H1 (cell line): ENCODE results near the gene SERPINB6. TPM values are rescaled to one million over a fixed set of nuclear protein-coding genes. Genes with fewer than 3 reads are reported as not detected.

ENCODE experiments used
- CTCF ChIA-PET: fragments of 300-600 bp; sonication (Branson Sonifier 250); formaldehyde crosslinking; loops from one replicate; lab custom pipeline; 2021; ENCODE audit not compliant: partially characterized antibody; lab: Charles Lee
- POLR2A ChIA-PET: fragments of 300-600 bp; sonication (Branson Sonifier 250); formaldehyde crosslinking; loops from one replicate; lab custom pipeline; 2021; ENCODE audit warnings: inconsistent platforms; ENCODE audit not compliant: partially characterized antibody; lab: Charles Lee
- DNase-seq, 2 experiments: peaks; one replicate each; pipeline versions ENCODE4 v3.0.0 to v3.0.0-alpha.2; 2010 to 2022; ENCODE audit warnings: low spot score in 2 of 2, low read depth in 1 of 2, mixed read lengths in 1 of 2
- FAIRE-seq: peaks from 2 replicates; lab custom pipeline; 2011; peaks lifted over from hg19 to GRCh38; lab: Jason Lieb, UNC
- H2AFZ ChIP-seq: 2 replicates; pipeline ENCODE4 v1.8.1; 2012; ENCODE audit warnings: low read length, inconsistent platforms
- H2AK5ac ChIP-seq: 2 replicates; pipeline ENCODE4 v1.6.1; 2013; ENCODE audit warnings: low read depth, low read length
- H2BK120ac ChIP-seq: replicated peaks from 2 replicates; pipeline ENCODE3; 2013; ENCODE audit warnings: low read depth, low read length, inconsistent platforms
- H2BK12ac ChIP-seq: 2 replicates; pipeline ENCODE4 v1.6.1; 2013; ENCODE audit warnings: low read depth, low read length
- H2BK15ac ChIP-seq: 2 replicates; pipeline ENCODE4 v1.6.1; 2013; ENCODE audit warnings: low read length
- H2BK20ac ChIP-seq: 2 replicates; pipeline ENCODE4 v1.6.1; 2013; ENCODE audit warnings: low read length
- H2BK5ac ChIP-seq: 2 replicates; pipeline ENCODE4 v1.6.1; 2013; ENCODE audit warnings: low read depth, low read length
- H3K14ac ChIP-seq: 2 replicates; pipeline ENCODE4 v1.6.1; 2013; ENCODE audit warnings: inconsistent platforms; ENCODE audit not compliant: insufficient read length
- H3K18ac ChIP-seq: 2 replicates; pipeline ENCODE4 v1.6.1; 2013; ENCODE audit warnings: low read length; ENCODE audit errors: extremely low read depth
- H3K23ac ChIP-seq: 2 replicates; pipeline ENCODE4 v1.6.1; 2013; ENCODE audit warnings: inconsistent platforms; ENCODE audit not compliant: insufficient read length
- H3K23me2 ChIP-seq: 2 replicates; pipeline ENCODE4 v1.6.1; 2013; ENCODE audit warnings: low read depth, low read length
- H3K27ac ChIP-seq: 2 replicates; pipeline ENCODE4 v1.6.1; 2011; ENCODE audit warnings: low read depth, low read length, inconsistent platforms
- H3K27me3 ChIP-seq, 4 experiments: replicated peaks in 1 of 4; 1 replicate in 1 of 4; 2 replicates in 3 of 4; pipeline versions ENCODE4 v1.6.1 to v1.8.1; 2011 to 2013; ENCODE audit warnings: low read length in 3 of 4, mild to moderate bottlenecking in 3 of 4, inconsistent platforms in 2 of 4, mixed read lengths in 2 of 4, moderate library complexity in 1 of 4; ENCODE audit not compliant: control insufficient read depth in 3 of 4, insufficient read depth in 3 of 4; ENCODE audit errors: extremely low read depth in 1 of 4
- H3K36me3 ChIP-seq, 4 experiments: 2 replicates each; pipeline versions ENCODE4 v1.6.1 to v1.8.1; 2011 to 2013; ENCODE audit warnings: mild to moderate bottlenecking in 4 of 4, low read length in 3 of 4, moderate library complexity in 2 of 4, control low read depth in 1 of 4, inconsistent platforms in 1 of 4; ENCODE audit not compliant: insufficient read depth in 4 of 4, control insufficient read depth in 2 of 4
- H3K4ac ChIP-seq: replicated peaks from 2 replicates; pipeline ENCODE3; 2013; ENCODE audit warnings: low read length, low read depth, mixed read lengths, inconsistent platforms; ENCODE audit not compliant: insufficient read length
- H3K4me1 ChIP-seq, 4 experiments: replicated peaks in 1 of 4; 1 replicate in 1 of 4; 2 replicates in 3 of 4; pipeline versions ENCODE4 v1.6.1 to v1.8.1; 2011 to 2013; ENCODE audit warnings: low read length in 3 of 4, inconsistent platforms in 2 of 4, mixed read lengths in 1 of 4; ENCODE audit not compliant: insufficient read depth in 4 of 4, control insufficient read depth in 3 of 4
- H3K4me2 ChIP-seq, 2 experiments: 2 replicates each; pipeline versions ENCODE4 v1.6.1 to v1.8.1; 2011 to 2013; ENCODE audit warnings: low read depth in 2 of 2, low read length in 2 of 2, control low read depth in 1 of 2, inconsistent platforms in 1 of 2, mild to moderate bottlenecking in 1 of 2; ENCODE audit not compliant: insufficient read depth in 1 of 2
- H3K4me3 ChIP-seq, 4 experiments: fragments of 200-600, 300-600 bp in 1 of 4; sonication (generic), shearing (Covaris generic), sonication (Bioruptor Twin) in 1 of 4; 2 replicates each; pipeline versions ENCODE4 v1.5.1 to v1.8.1; 2011 to 2016; ENCODE audit warnings: low read length in 4 of 4, low read depth in 3 of 4, control low read depth in 2 of 4, inconsistent platforms in 2 of 4, mild to moderate bottlenecking in 2 of 4, mixed read lengths in 1 of 4, moderate library complexity in 1 of 4; ENCODE audit not compliant: insufficient read depth in 2 of 4; ENCODE audit errors: extremely low read depth in 1 of 4
- H3K56ac ChIP-seq: replicated peaks from 2 replicates; pipeline ENCODE3; 2013; ENCODE audit warnings: low read depth, mild to moderate bottlenecking, mixed read lengths, low read length, inconsistent platforms; ENCODE audit not compliant: insufficient read length
- H3K79me1 ChIP-seq: 2 replicates; pipeline ENCODE4 v1.6.1; 2013; ENCODE audit warnings: low read depth, low read length, control low read depth
- H3K79me2 ChIP-seq, 2 experiments: 2 replicates each; pipeline versions ENCODE4 v1.6.1 to v1.8.1; 2012 to 2013; ENCODE audit warnings: low read length in 2 of 2, mild to moderate bottlenecking in 2 of 2, inconsistent platforms in 1 of 2; ENCODE audit not compliant: insufficient read depth in 2 of 2, control insufficient read depth in 1 of 2
- H3K9ac ChIP-seq, 4 experiments: replicated peaks in 1 of 4; 1 replicate in 1 of 4; 2 replicates in 3 of 4; pipeline versions ENCODE4 v1.6.1 to v1.8.1; 2011 to 2013; ENCODE audit warnings: low read depth in 3 of 4, low read length in 3 of 4, control low read depth in 2 of 4, mild to moderate bottlenecking in 2 of 4, moderate library complexity in 2 of 4, inconsistent platforms in 1 of 4; ENCODE audit errors: extremely low read depth in 1 of 4
- H3K9me3 ChIP-seq, 2 experiments: 2 replicates each; pipeline versions ENCODE4 v1.6.1 to v1.8.1; 2012 to 2013; ENCODE audit warnings: mild to moderate bottlenecking in 2 of 2, moderate library complexity in 2 of 2, control low read depth in 1 of 2, inconsistent platforms in 1 of 2, low read depth in 1 of 2, low read length in 1 of 2, mixed read lengths in 1 of 2; ENCODE audit not compliant: insufficient read depth in 2 of 2
- H4K20me1 ChIP-seq, 2 experiments: replicated peaks in 1 of 2; 2 replicates each; pipeline versions ENCODE3 to v1.8.1; 2011 to 2013; ENCODE audit warnings: inconsistent platforms in 2 of 2, low read length in 2 of 2, mild to moderate bottlenecking in 1 of 2; ENCODE audit not compliant: insufficient read depth in 2 of 2, control insufficient read depth in 1 of 2
- H4K5ac ChIP-seq: 2 replicates; pipeline ENCODE4 v1.6.1; 2013; ENCODE audit warnings: low read length, low read depth, mixed read lengths, inconsistent platforms; ENCODE audit not compliant: insufficient read length
- H4K8ac ChIP-seq: 2 replicates; pipeline ENCODE4 v1.8.0; 2013; ENCODE audit warnings: mild to moderate bottlenecking, moderate library complexity, low read length, inconsistent platforms; ENCODE audit not compliant: insufficient read depth; ENCODE audit errors: extremely low read depth
- H4K91ac ChIP-seq: replicated peaks from 2 replicates; pipeline ENCODE3; 2013; ENCODE audit warnings: low read length, mixed read lengths, inconsistent platforms; ENCODE audit not compliant: insufficient read length
- BACH1 ChIP-seq: IDR thresholded peaks from 2 replicates; pipeline ENCODE4 v1.6.1; 2012; ENCODE audit warnings: low read length, improper control_type of control experiment
- CREB1 ChIP-seq: IDR thresholded peaks from 2 replicates; pipeline ENCODE4 v1.6.1; 2012; ENCODE audit warnings: inconsistent platforms
- EGR1 ChIP-seq: IDR thresholded peaks from 2 replicates; pipeline ENCODE4 v1.6.1; 2011; ENCODE audit warnings: low read depth, low read length, borderline replicate concordance
- GABPA ChIP-seq: IDR thresholded peaks from 2 replicates; pipeline ENCODE4 v1.6.1; 2011; ENCODE audit warnings: mild to moderate bottlenecking, low read length, moderate library complexity, borderline replicate concordance; ENCODE audit not compliant: insufficient read depth
- HDAC2 ChIP-seq, 2 experiments: fragments of 300-600 bp in 1 of 2; sonication (generic) in 1 of 2; IDR thresholded peaks; 2 replicates each; pipeline ENCODE4 v1.6.1; 2011 to 2012; ENCODE audit warnings: low read depth in 2 of 2, low read length in 2 of 2, mild to moderate bottlenecking in 2 of 2, moderate library complexity in 2 of 2, borderline replicate concordance in 1 of 2, inconsistent platforms in 1 of 2
- JUN ChIP-seq: IDR thresholded peaks from 2 replicates; pipeline ENCODE4 v1.6.1; 2011; ENCODE audit warnings: low read depth, mild to moderate bottlenecking, improper control_type of control experiment, low read length
- KDM5A ChIP-seq: fragments of 200-600 bp; IDR thresholded peaks from 2 replicates; pipeline ENCODE4 v1.7.1; 2012; ENCODE audit warnings: mild to moderate bottlenecking, low read length, inconsistent platforms, mixed read lengths
- NRF1 ChIP-seq: IDR thresholded peaks from 2 replicates; pipeline ENCODE4 v1.6.1; 2011; ENCODE audit warnings: mild to moderate bottlenecking, low read depth, low read length, improper control_type of control experiment
- PHF8 ChIP-seq: fragments of 200-600 bp; sonication (generic); conservative IDR thresholded peaks from 2 replicates; pipeline ENCODE4 v1.7.1; 2012; ENCODE audit warnings: low read depth, mild to moderate bottlenecking, inconsistent platforms, low read length, moderate library complexity
- POLR2A ChIP-seq, 2 experiments: IDR thresholded peaks; 1 replicate in 1 of 2; 2 replicates in 1 of 2; pipeline ENCODE4 v1.6.1; 2011; ENCODE audit warnings: low read depth in 2 of 2, low read length in 2 of 2, mild to moderate bottlenecking in 2 of 2; ENCODE audit errors: control extremely low read depth in 1 of 2
- RAD21 ChIP-seq, 2 experiments: IDR thresholded peaks in 1 of 2; conservative IDR thresholded peaks in 1 of 2; 2 replicates each; pipeline ENCODE4 v1.6.1; 2011; ENCODE audit warnings: low read depth in 2 of 2, low read length in 2 of 2, improper control_type of control experiment in 1 of 2, inconsistent platforms in 1 of 2, mild to moderate bottlenecking in 1 of 2, moderate library complexity in 1 of 2
- RBBP5 ChIP-seq: IDR thresholded peaks from 2 replicates; pipeline ENCODE4 v1.7.1; 2012; ENCODE audit warnings: low read depth, mild to moderate bottlenecking, inconsistent platforms, low read length, moderate library complexity, borderline replicate concordance
- SIN3A ChIP-seq, 2 experiments: IDR thresholded peaks in 1 of 2; conservative IDR thresholded peaks in 1 of 2; 2 replicates each; pipeline ENCODE4 v1.6.1; 2011 to 2012; ENCODE audit warnings: low read length in 2 of 2, improper control_type of control experiment in 1 of 2, low read depth in 1 of 2, mild to moderate bottlenecking in 1 of 2
- SP1 ChIP-seq: IDR thresholded peaks from 2 replicates; pipeline ENCODE4 v1.6.1; 2011; ENCODE audit warnings: low read depth, low read length
- WGBS, 2 experiments: shearing (Covaris generic) in 1 of 2; methylation state at CpG; one replicate each; pipeline versions ENCODE4 v1.1.6 to v1.1.7; 2013 to 2015; ENCODE audit warnings: low lambda C conversion rate in 2 of 2, mixed read lengths in 2 of 2, inconsistent platforms in 1 of 2, low coverage in 1 of 2, missing lambda C conversion rate in 1 of 2; ENCODE audit not compliant: insufficient replicate concordance in 2 of 2, insufficient coverage in 1 of 2, insufficient read length in 1 of 2; ENCODE audit errors: extremely low coverage in 1 of 2, missing lambda C conversion rate in 1 of 2; 5-methylcytosine and 5-hydroxymethylcytosine counted together
- polyA plus RNA-seq, 7 experiments: library from polyadenylated mRNA; depleted of rRNA in 3 of 7; stranded (reverse) in 5 of 7; unstranded in 2 of 7; fragments of >200 nt in 5 of 7; fragments of 200-250 nt in 2 of 7; gene quantifications; 1 replicate in 5 of 7; 2 replicates in 1 of 7; 4 replicates in 1 of 7; pipeline versions ENCODE4 v1.2.1 to v1.2.3, GENCODE V29; 2011 to 2013; ENCODE audit warnings: missing spikeins in 2 of 7, mixed read lengths in 2 of 7
- total RNA-seq: library from RNA; stranded (reverse); fragmentation: NEBNext Ultra II Directional; extraction: Animal tissue kit (Norgen Biotek cat#: 25700); gene quantifications from 2 replicates; pipeline ENCODE4 v1.2.1, GENCODE V29; 2021

Gene SERPINB6
- total and polyA plus RNA-seq, 2 of the 8 experiments (the other 6 are each of a cell fraction or from before 2014, with no cell fraction given): 27.2 to 29.4 TPM

DNA sequence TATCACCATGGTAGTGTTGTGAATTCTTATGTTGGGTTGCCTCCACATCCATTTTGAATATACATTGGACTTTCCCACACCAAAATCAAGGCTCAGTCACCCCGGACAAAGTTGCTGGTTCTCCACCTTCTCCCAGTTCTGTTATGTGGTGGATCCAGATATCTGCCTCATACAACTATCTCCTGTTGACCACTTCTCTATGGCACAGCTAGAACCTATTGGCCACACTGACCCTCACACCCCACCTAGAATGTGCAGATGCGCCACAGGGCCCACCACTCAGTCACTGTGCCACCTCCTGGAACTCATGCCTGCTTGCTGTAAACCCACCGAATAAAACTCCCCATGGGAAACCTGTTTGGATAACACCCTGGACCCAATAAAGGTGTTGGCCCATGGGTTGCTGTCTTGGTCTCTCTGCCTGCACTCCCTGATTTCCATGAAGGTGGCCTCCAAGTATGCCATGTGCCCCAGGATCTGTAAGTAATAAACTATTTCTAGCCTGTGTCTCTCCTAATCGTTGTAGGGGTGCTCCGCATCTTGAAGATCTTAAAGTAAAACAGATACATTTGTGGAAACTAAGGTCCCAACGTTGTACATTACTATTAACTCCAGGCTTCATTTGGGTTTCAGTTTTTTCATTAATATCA lies 21.1 kb upstream of the SERPINB6 start:
- no peak overlapping the region for H4K8ac ChIP-seq
- TF ChIP-seq EGR1 (no peak), CREB1 (no peak), PHF8 (no peak), RAD21 (IDR thresholded peaks at IDR 0.05 in 1 of 2, conservative IDR thresholded peaks at IDR 0.05 in 1 of 2; ENCODE audit: low read depth in 2 of 2, low read length in 2 of 2) (no peak), SP1 (no peak), POLR2A (IDR thresholded peaks at IDR 0.05; ENCODE audit: control extremely low read depth in 1 of 2, low read depth in 2 of 2, low read length in 2 of 2) (no peak), JUN (no peak), HDAC2 (IDR thresholded peaks at IDR 0.05; ENCODE audit: borderline replicate concordance in 1 of 2, low read depth in 2 of 2, low read length in 2 of 2) (no peak), SIN3A (conservative IDR thresholded peaks at IDR 0.05 in 1 of 2, IDR thresholded peaks at IDR 0.05 in 1 of 2; ENCODE audit: low read depth in 1 of 2, low read length in 2 of 2) (no peak), NRF1 (no peak), RBBP5 (no peak), BACH1 (no peak), KDM5A (no peak), GABPA (no peak)

More for the DNA sequence above, 21.1 kb upstream of the SERPINB6 start:
- Histone ChIP-seq H4K91ac (no peak overlapping the region), H3K79me1 (no peaks in the 10 kb centered on the region), H3K56ac (no peak overlapping the region), H3K4me1 (peaks cover 7 to 24% (median 12%) of the 10 kb centered on the region in 4 experiments; a peak in 6 of 7 replicates), H4K20me1 (no peaks in the 10 kb centered on the region), H2AK5ac (no peak overlapping the region), H3K23me2 (peaks cover 4% of the 10 kb centered on the region), H3K9me3 (no peaks in the 10 kb centered on the region), H2AFZ (no peak overlapping the region), H3K18ac (no peak overlapping the region), H3K14ac (no peak overlapping the region), H2BK5ac (no peak overlapping the region), H3K23ac (no peak overlapping the region), H3K36me3 (no peaks in the 10 kb centered on the region), H2BK12ac (no peak overlapping the region), H3K27me3 (no peaks in the 10 kb centered on the region), H3K79me2 (no peaks in the 10 kb centered on the region), H2BK20ac (no peak overlapping the region; the same call in 1 of the 2 replicates), H2BK120ac (no peak overlapping the region), H2BK15ac (no peak overlapping the region), H3K4me3 (no peak overlapping the region), H3K27ac (no peak overlapping the region), H4K5ac (no peak overlapping the region), H3K4me2 (no peak overlapping the region), H3K9ac (no peak overlapping the region), H3K4ac (no peak overlapping the region)
- ChIA-PET CTCF (no interaction called here), POLR2A (no interaction called here)
- 95% methylated on average over 6 of the region's 6 CpGs; no CpG with 5 or more reads in 1 of the 2 experiments for WGBS, 2 experiments
- FAIRE-seq (no peak), DNase-seq (no peak)
